GM12874 (cell line): Measurements from ENCODE around the gene OR10X1.

Source experiments
- TF ChIP-seq, protein P1 (sequence below): IDR thresholded peaks from 2 replicates; pipeline ENCODE4 v1.5.1; 2011; ENCODE audit warnings: low read depth, mild to moderate bottlenecking, control low read depth, low read length, moderate library complexity; ENCODE audit not compliant: insufficient read depth

OR10X1 gene

DNA sequence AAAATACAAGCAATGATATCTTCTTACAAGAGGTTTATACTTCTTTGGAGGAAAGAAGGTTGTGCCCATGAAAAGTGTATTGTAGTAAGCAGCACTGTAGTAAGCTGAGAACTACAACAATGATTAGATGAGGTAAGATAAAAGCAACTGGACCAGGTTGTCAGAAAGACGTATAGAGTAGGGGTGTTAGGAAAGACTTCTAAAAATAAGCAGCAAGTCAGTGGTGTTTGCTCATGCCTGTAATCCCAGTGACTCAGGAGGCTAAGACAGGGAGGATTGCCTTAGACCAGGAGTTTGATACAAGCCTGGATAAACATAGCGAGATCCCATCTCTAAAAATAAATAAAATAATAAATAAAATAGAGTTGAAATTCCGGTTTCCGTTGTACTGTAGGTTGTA, 4.3 kb upstream of the OR10X1 start:
- TF ChIP-seq, protein P1, sequence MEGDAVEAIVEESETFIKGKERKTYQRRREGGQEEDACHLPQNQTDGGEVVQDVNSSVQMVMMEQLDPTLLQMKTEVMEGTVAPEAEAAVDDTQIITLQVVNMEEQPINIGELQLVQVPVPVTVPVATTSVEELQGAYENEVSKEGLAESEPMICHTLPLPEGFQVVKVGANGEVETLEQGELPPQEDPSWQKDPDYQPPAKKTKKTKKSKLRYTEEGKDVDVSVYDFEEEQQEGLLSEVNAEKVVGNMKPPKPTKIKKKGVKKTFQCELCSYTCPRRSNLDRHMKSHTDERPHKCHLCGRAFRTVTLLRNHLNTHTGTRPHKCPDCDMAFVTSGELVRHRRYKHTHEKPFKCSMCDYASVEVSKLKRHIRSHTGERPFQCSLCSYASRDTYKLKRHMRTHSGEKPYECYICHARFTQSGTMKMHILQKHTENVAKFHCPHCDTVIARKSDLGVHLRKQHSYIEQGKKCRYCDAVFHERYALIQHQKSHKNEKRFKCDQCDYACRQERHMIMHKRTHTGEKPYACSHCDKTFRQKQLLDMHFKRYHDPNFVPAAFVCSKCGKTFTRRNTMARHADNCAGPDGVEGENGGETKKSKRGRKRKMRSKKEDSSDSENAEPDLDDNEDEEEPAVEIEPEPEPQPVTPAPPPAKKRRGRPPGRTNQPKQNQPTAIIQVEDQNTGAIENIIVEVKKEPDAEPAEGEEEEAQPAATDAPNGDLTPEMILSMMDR: no peak

DNA sequence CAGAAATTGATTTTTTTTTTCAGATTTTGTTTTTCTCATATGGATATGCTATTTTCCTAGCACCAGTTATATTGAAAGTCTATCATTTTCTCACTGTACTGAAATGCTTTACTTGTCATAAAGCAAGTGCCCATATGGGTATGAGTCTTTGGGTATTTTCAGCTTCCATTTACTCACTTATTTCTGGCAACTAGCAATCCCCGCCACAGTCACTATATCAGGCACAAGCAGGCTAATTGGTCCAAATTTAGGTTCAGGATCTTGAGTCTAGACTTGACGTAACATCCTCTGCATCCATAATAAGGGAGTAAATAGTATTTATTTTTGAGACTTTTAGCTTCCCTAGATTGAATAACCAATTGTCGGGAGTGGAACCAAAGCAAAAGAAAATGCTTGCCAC, 2.1 kb downstream of the OR10X1 start:
- TF ChIP-seq, protein P1: no peak

DNA sequence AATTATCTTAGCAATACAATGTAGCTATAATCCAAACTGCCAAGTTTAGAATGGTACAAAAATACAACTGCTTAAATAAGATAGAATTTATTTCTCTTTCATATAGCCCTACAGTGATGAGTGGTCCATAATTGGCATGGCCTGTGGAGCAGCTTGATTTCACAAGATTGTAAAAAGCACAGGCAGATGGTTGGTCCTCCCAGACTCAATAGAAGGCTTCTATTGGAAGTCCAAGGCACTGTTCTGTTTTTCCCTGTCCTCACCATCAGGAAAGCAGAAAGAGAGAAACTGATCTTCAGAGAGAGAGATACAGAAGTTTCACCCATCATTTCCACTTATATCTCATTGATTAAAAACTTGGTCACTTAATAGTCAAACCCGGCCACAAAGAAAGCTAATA, 7.5 kb downstream of the OR10X1 start:
- TF ChIP-seq, protein P1: no peak

DNA sequence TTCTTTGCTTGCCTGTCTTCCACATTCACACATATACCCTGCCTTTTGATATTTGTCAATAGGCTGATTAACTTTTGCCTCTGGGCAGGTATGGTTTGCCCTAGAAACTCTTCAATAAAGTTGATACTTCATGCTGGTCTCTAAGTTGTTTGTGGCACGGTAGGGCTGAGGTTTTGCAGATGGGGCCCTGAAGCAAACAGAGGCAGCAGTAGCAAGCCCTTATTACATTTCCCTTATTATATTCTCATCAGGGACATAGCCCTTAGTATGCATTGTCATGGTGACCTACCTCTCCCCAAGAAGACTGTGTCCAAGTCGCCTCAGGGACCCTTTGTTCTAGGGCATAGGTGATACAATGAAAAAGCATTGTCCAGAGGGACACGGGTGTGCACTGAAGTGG, 9.2 kb downstream of the OR10X1 start, which contains the start of gene OR6P1:
Gene OR6P1, minus strand, starts transcription at position 101 of the 400 bp plus-strand sequence. CDS start 6,976 bp downstream, outside the sequence.
- TF ChIP-seq, protein P1: no peak

DNA sequence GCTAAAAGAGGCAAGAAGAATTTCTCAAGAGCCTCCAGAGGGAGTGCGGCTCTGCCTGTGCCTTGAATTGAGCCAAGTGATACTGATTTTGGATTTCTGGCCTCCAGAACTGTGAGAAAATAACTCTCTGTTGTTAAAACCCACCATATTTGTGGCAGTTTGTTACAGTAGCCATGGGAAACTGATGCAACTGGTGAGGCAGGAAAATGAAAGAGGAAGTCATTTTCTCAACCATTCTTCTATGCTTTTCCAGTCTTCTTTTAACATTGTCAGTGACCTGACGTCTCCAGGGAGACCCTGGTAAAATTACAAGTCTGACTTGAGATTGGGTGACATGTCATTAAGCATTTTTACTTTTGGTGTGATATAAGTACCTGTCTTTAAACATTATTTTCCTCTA, 15.1 kb downstream of the OR10X1 start:
- TF ChIP-seq, protein P1: no peak

DNA sequence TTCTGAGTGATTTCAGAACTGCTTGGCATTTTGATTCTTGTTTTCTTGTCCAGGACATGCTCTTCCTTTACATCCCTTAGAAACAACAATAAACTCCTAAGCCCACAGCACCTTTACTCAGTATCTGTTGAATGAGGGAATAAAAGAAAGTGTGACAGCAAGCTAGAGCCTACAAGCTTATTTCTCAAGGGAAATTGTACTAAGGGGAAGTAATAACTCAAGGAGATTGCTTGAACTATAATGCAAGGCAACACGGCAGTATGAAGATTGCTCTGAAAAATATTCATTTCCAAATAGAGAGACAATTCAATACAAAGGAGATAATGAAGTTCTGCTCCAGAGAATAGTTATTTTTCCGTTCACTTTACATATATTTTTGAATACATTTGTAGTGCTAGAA, 15.8 kb downstream of the OR10X1 start:
- TF ChIP-seq, protein P1: no peak

DNA sequence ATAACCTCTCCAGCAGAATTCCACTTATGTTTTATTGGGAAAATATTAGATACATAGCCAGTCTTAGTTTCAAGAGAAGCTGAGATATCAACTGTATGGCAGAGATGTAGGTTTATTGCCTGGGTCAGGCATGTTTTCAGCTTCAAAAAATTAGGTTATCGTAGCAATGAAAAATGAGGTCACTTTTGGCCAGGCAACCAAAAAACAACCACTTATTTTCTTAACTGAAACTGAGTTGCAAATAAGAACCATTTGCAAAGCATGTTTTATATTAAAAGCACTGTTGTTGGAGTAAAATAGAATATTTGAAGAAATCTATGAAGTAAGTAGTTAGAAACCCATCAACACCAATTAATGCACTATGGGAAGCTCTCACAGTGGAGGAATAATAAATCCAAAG, 20.0 kb downstream of the OR10X1 start:
- TF ChIP-seq, protein P1: no peak

DNA sequence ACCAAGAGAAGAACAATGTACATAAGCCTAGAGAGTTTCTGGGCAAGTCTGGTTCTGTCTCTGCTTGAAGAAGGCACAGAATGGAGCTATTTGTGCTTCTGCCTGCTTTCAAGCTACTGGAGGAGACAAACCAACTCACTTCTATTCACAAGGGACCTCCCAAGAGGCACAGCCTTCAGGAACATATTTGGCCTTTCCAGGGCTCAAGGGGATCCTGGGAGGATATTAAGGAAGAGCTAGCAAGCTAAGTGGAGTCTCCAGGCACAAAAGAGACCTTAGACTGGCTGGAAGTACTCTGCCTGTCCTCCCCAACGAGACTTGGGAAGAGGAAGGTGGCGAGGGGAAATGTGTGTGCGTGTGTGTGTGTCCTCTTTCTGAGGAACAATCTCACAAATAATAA, 25.3 kb downstream of the OR10X1 start, which contains the start of gene OR6Y1:
Gene OR6Y1, minus strand, starts transcription at position 54 of the 400 bp plus-strand sequence. CDS start 6,300 bp downstream, outside the sequence.
- TF ChIP-seq, protein P1: no peak
